Measurements from ENCODE around the gene GLOD4. TPM values are rescaled to one million over a fixed set of nuclear protein-coding genes. Genes with fewer than 3 reads are reported as not detected.
"Not testable (repeated sequence)": the region's sequence is repeated elsewhere in the genome, so short reads cannot be mapped to it uniquely, and the experiment has no call there.

Gene GLOD4
- 89.4 and 103 TPM in 2 replicates for total RNA-seq
- polyA plus RNA-seq (2012): 85.9 TPM

- peak; percentile 93 for DNase-seq (ENCODE audit: low read depth)
Measured at GRCh38 chr17:781805-782731, at the start of gene GLOD4, which contains the start of gene MRM3. GLOD4 (minus strand) TSS chr17:782280; CDS start chr17:782255, 25 bp downstream. MRM3 (plus strand) TSS chr17:782353; CDS start chr17:782379, 26 bp downstream.

GRCh38 chr17:830950-831349 is 48.9 kb upstream of the GLOD4 start:
- no peak for DNase-seq (ENCODE audit: low read depth)

- no peak for DNase-seq (ENCODE audit: low read depth)
Measured at GRCh38 chr17:830381-830780, 48.3 kb upstream of the GLOD4 start.

- not testable (repeated sequence) for DNase-seq (ENCODE audit: low read depth)
Measured at GRCh38 chr17:829614-830013, 47.5 kb upstream of the GLOD4 start.

- DNase-seq (ENCODE audit: low read depth): no peak
Measured at GRCh38 chr17:828761-829160, 46.7 kb upstream of the GLOD4 start.

GRCh38 chr17:826778-827177 is 44.7 kb upstream of the GLOD4 start:
- no peak for DNase-seq (ENCODE audit: low read depth)

GRCh38 chr17:825216-825615 is 43.1 kb upstream of the GLOD4 start:
- no peak for DNase-seq (ENCODE audit: low read depth)

- DNase-seq (ENCODE audit: low read depth): no peak
Measured at GRCh38 chr17:824378-824777, 42.3 kb upstream of the GLOD4 start.

- no peak for DNase-seq (ENCODE audit: low read depth)
Measured at GRCh38 chr17:823501-823902, 41.4 kb upstream of the GLOD4 start.

- DNase-seq (ENCODE audit: low read depth): no peak
Measured at GRCh38 chr17:819251-819650, 37.2 kb upstream of the GLOD4 start.

GRCh38 chr17:814371-814770 is 32.3 kb upstream of the GLOD4 start:
- DNase-seq (ENCODE audit: low read depth): no peak

GRCh38 chr17:812638-813204 is 30.6 kb upstream of the GLOD4 start:
- no peak for DNase-seq (ENCODE audit: low read depth)

- no peak for DNase-seq (ENCODE audit: low read depth)
Measured at GRCh38 chr17:811051-811784, 29.1 kb upstream of the GLOD4 start.

GRCh38 chr17:807523-808294 is 25.6 kb upstream of the GLOD4 start:
- DNase-seq (ENCODE audit: low read depth): no peak

- no peak for DNase-seq (ENCODE audit: low read depth)
Measured at GRCh38 chr17:806781-807522, 24.9 kb upstream of the GLOD4 start.

- no peak for DNase-seq (ENCODE audit: low read depth)
Measured at GRCh38 chr17:806346-806745, 24.3 kb upstream of the GLOD4 start.

- DNase-seq (ENCODE audit: low read depth): not testable (repeated sequence)
Measured at GRCh38 chr17:805886-806285, 23.8 kb upstream of the GLOD4 start.

- no peak for DNase-seq (ENCODE audit: low read depth)
Measured at GRCh38 chr17:804541-805435, 22.7 kb upstream of the GLOD4 start.

Measured in myocyte (in vitro differentiated cells).